HL-60 (cell line): ENCODE measurements around the gene PHC2.

Experiments
- DNase-seq, 2 experiments: peaks; one replicate each; pipeline ENCODE4 v3.0.0-alpha.2; 2010 to 2020; ENCODE audit warnings: low read depth in 1 of 2, low spot score in 1 of 2
- H3K27ac ChIP-seq: fragments of 250-450 bp; sonication (Bioruptor Pico); replicated peaks from 2 replicates; pipeline ENCODE4 v1.5.1; 2020; ENCODE audit warnings: mild to moderate bottlenecking, moderate library complexity
- H3K27me3 ChIP-seq: fragments of 250-450 bp; sonication (Bioruptor Pico); 2 replicates; pipeline ENCODE4 v1.5.1; 2021; ENCODE audit warnings: mild to moderate bottlenecking, moderate library complexity; ENCODE audit not compliant: insufficient read depth, poor library complexity, severe bottlenecking
- H3K4me3 ChIP-seq: replicated peaks from 2 replicates; pipeline ENCODE4 v1.5.1; 2011; ENCODE audit warnings: mild to moderate bottlenecking, control low read depth, low read length; ENCODE audit not compliant: insufficient read depth
- GABPA ChIP-seq: IDR thresholded peaks from 2 replicates; pipeline ENCODE4 v1.6.1; 2012; ENCODE audit warnings: low read depth
- POLR2AphosphoS5 ChIP-seq: IDR thresholded peaks from 2 replicates; pipeline ENCODE4 v1.6.1; 2012; ENCODE audit warnings: low read depth
- SPI1 ChIP-seq: IDR thresholded peaks from 2 replicates; pipeline ENCODE4 v1.6.1; 2012; ENCODE audit warnings: low read depth, mild to moderate bottlenecking, borderline replicate concordance
- TF ChIP-seq, protein P1 (sequence below): IDR thresholded peaks from one replicate; pipeline ENCODE4 v1.5.1; 2011; ENCODE audit warnings: low read length, control low read depth, inconsistent platforms; ENCODE audit not compliant: insufficient read depth
- TF ChIP-seq, protein P2 (sequence below): IDR thresholded peaks from 2 replicates; pipeline ENCODE4 v1.6.1; 2012; ENCODE audit warnings: low read depth; ENCODE audit not compliant: insufficient replicate concordance

PHC2 gene

DNA sequence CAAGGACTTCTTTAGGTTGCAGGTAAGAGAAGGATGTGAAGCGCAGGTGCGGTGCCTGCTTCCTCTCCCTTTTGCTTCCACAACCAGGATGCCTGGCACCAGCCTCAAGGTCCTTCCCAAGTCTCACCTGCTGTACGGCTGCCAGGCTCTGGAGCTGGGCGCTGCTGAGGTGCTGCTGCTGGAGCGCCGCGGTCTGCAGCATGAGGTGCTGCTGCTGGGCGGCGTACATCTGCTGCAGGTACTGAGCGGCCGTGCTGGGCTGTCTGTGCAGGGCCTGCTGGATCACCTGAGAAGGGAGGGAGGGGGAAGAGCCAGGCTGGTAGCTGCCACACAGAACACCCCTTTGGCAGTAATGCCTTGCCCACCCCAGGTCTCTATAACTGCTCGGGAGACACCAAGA lies 58.7 kb downstream of the PHC2 start:
- no peaks in the 10 kb centered on the region for H3K27me3 ChIP-seq
- TF ChIP-seq GABPA (no peak), POLR2AphosphoS5 (no peak), SPI1 (no peak)
- TF ChIP-seq, protein P1, sequence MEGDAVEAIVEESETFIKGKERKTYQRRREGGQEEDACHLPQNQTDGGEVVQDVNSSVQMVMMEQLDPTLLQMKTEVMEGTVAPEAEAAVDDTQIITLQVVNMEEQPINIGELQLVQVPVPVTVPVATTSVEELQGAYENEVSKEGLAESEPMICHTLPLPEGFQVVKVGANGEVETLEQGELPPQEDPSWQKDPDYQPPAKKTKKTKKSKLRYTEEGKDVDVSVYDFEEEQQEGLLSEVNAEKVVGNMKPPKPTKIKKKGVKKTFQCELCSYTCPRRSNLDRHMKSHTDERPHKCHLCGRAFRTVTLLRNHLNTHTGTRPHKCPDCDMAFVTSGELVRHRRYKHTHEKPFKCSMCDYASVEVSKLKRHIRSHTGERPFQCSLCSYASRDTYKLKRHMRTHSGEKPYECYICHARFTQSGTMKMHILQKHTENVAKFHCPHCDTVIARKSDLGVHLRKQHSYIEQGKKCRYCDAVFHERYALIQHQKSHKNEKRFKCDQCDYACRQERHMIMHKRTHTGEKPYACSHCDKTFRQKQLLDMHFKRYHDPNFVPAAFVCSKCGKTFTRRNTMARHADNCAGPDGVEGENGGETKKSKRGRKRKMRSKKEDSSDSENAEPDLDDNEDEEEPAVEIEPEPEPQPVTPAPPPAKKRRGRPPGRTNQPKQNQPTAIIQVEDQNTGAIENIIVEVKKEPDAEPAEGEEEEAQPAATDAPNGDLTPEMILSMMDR: no peak
- TF ChIP-seq, protein P2, sequence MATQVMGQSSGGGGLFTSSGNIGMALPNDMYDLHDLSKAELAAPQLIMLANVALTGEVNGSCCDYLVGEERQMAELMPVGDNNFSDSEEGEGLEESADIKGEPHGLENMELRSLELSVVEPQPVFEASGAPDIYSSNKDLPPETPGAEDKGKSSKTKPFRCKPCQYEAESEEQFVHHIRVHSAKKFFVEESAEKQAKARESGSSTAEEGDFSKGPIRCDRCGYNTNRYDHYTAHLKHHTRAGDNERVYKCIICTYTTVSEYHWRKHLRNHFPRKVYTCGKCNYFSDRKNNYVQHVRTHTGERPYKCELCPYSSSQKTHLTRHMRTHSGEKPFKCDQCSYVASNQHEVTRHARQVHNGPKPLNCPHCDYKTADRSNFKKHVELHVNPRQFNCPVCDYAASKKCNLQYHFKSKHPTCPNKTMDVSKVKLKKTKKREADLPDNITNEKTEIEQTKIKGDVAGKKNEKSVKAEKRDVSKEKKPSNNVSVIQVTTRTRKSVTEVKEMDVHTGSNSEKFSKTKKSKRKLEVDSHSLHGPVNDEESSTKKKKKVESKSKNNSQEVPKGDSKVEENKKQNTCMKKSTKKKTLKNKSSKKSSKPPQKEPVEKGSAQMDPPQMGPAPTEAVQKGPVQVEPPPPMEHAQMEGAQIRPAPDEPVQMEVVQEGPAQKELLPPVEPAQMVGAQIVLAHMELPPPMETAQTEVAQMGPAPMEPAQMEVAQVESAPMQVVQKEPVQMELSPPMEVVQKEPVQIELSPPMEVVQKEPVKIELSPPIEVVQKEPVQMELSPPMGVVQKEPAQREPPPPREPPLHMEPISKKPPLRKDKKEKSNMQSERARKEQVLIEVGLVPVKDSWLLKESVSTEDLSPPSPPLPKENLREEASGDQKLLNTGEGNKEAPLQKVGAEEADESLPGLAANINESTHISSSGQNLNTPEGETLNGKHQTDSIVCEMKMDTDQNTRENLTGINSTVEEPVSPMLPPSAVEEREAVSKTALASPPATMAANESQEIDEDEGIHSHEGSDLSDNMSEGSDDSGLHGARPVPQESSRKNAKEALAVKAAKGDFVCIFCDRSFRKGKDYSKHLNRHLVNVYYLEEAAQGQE: no peak

GRCh38 chr1:33371334-33371733 lies 59.6 kb downstream of the PHC2 start:
- Histone ChIP-seq H3K4me3 (no peak overlapping the region), H3K27ac (no peak overlapping the region), H3K27me3 (no peaks in the 10 kb centered on the region)
- DNase-seq: no peak
- TF ChIP-seq, protein P1: no peak
- TF ChIP-seq POLR2AphosphoS5 (no peak), GABPA (no peak), SPI1 (no peak)
- TF ChIP-seq, protein P2: no peak

More for the DNA sequence above, 58.7 kb downstream of the PHC2 start:
- H3K27ac ChIP-seq: no peak overlapping the region
- no peak for DNase-seq
- no peak overlapping the region for H3K4me3 ChIP-seq

DNA sequence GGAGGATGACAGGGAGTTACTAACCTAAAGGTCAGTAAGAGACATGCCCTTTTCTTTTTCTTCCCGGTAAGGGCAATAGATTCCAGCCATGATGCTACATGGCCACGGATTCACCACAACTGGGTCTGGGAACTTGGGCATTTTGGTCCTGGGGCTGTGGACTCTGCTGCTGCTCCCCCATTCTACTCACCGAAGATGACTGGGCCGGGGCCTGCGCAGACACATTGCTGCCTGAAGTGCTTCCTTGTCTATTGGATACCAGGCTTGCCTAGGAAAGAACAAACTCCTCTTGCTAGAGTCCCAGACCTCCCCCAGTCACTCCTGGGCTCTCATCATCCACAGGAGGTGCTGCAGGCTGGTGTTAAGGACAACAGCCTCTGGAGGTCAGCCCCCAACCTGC lies 60.1 kb downstream of the PHC2 start:
- Histone ChIP-seq H3K27me3 (no peaks in the 10 kb centered on the region), H3K27ac (no peak overlapping the region), H3K4me3 (no peak overlapping the region)
- DNase-seq: no peak
- TF ChIP-seq SPI1: no peak
- TF ChIP-seq GABPA: no peak
- TF ChIP-seq, protein P1: no peak
- TF ChIP-seq, protein P2: no peak
- TF ChIP-seq POLR2AphosphoS5: no peak
